Psoas muscle (tissue), 8 donors: ENCODE data around the gene TAF11L6. TPM values are rescaled to one million over a fixed set of nuclear protein-coding genes. Genes with fewer than 3 reads are reported as not detected.
"Not testable (repeated sequence)": the region's sequence is repeated elsewhere in the genome, so short reads cannot be mapped to it uniquely, and the experiment has no call there.

Experiments
- ATAC-seq, 4 donors: fragments of 200-7000 bp; cut with Tn5 transposase; one replicate each; pipeline ENCODE4 v1.9.1; 2020; ENCODE audit warnings: moderate library complexity in 3 of 4, mild to moderate bottlenecking in 2 of 4
- DNase-seq, 2 donors: peaks; one replicate each; pipeline ENCODE4 v3.0.0-alpha.2; 2020
- H3K27ac ChIP-seq: fragments of 200-600 bp; one replicate; pipeline ENCODE4 v1.8.0; 2022
- H3K27me3 ChIP-seq, 3 donors: fragments of 200-600 bp in 1 of 3; one replicate each; pipeline versions ENCODE4 v1.6.1 to v1.8.0; 2013 to 2022; ENCODE audit warnings: low read length in 2 of 3, mild to moderate bottlenecking in 2 of 3, moderate library complexity in 1 of 3; ENCODE audit not compliant: insufficient read depth in 3 of 3
- H3K36me3 ChIP-seq, 2 donors: fragments of 200-600 bp in 1 of 2; one replicate each; pipeline versions ENCODE4 v1.6.1 to v1.8.0; 2013 to 2022; ENCODE audit warnings: low read depth in 1 of 2, mild to moderate bottlenecking in 1 of 2, moderate library complexity in 1 of 2; ENCODE audit not compliant: insufficient read depth in 1 of 2
- H3K4me1 ChIP-seq: fragments of 200-600 bp; one replicate; pipeline ENCODE4 v1.8.0; 2022
- H3K4me3 ChIP-seq: fragments of 200-600 bp; one replicate; pipeline ENCODE4 v1.8.0; 2022; ENCODE audit warnings: mild to moderate bottlenecking
- H3K9me3 ChIP-seq: fragments of 200-600 bp; one replicate; pipeline ENCODE4 v1.8.0; 2022
- WGBS, 3 donors: extraction: QIAGEN DNeasy Blood & Tissue Kit; methylation state at CpG; one replicate each; pipeline versions ENCODE4 v1.1.6 to v1.1.7; 2013; 5-methylcytosine and 5-hydroxymethylcytosine counted together
- intact Hi-C, 2 donors: fragments of 100-400 bp; cut with DNase I; formaldehyde crosslinking; loops; one replicate each; pipeline versions ENCODE4 v1.11.0 to v1.14.2; 2022
- long read RNA-seq, 2 donors: library from polyadenylated mRNA; unstranded; transcript quantifications; one replicate each; pipeline ENCODE4 v2.0.0, GENCODE V29; 2021
- polyA plus RNA-seq, 3 donors: library from polyadenylated mRNA; stranded (reverse); fragments of 200-250 nt; gene quantifications; one replicate each; pipeline ENCODE4 v1.2.3, GENCODE V29; 2013
- total RNA-seq, 4 donors: library from RNA; stranded (reverse); fragmentation: NEBNext Ultra II Directional in 2 of 4; extraction: Animal tissue kit (Norgen Biotek cat#: 25700) in 2 of 4; gene quantifications; one replicate each; pipeline versions ENCODE4 v1.2.1 to v1.2.4, GENCODE V29; 2021 to 2023
- TF ChIP-seq, protein P1 (sequence below): fragments of 200-600 bp; IDR thresholded peaks from one replicate; pipeline ENCODE4 v1.8.0; 2022; ENCODE audit warnings: antibody characterized with exemption
- donor health status: healthy with polysubstance abuse.
- donor health status: DM: no; HTN: no; CAD: no; lungs with moderate emphysema.
- donor health status: Bipolar disorder and iron deficiency.
- donor health status: healthy.
- donor health status: DM: yes; HTN: yes; CAD: no.
- donor health status: DM: no; HTN: no; CAD: no.
- donor health status: DM: no; HTN: no; CAD: no.
- donor health status: DM: yes; HTN: yes; CAD: no.

The TAF11L6 gene
- total RNA-seq (not detected), polyA plus RNA-seq (not detected)
- long read RNA-seq, donor 1, result 0 reads
- long read RNA-seq, donor 2, result 0 reads

DNA sequence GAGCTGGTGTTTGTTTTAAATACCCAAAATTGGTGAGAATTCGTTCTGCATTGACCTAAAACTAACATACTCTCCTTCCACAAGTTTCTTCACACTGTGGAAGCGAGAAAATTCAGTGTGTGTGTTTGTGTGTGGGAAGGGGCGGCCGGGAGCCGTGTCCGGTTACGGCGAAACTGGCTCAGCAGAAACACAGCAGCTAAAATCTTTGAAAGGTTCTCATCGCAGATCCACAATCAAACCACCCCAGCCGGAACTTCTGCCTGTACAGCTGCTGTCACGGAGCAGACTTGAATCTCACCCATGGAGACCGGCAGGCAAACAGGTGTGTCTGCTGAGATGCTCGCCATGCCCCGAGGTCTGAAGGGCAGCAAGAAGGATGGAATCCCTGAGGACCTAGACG is at the start of gene TAF11L6:
Gene TAF11L6, plus strand, starts transcription at position 301 of the 400 bp plus-strand sequence.
- H3K36me3 ChIP-seq, H3K4me1 ChIP-seq, ATAC-seq, H3K27me3 ChIP-seq, H3K27ac ChIP-seq, H3K9me3 ChIP-seq, intact Hi-C loops, DNase-seq, H3K4me3 ChIP-seq: not testable (repeated sequence)
- WGBS, 3 donors, result no CpG with 5 or more reads among the region's 15 CpGs

DNA sequence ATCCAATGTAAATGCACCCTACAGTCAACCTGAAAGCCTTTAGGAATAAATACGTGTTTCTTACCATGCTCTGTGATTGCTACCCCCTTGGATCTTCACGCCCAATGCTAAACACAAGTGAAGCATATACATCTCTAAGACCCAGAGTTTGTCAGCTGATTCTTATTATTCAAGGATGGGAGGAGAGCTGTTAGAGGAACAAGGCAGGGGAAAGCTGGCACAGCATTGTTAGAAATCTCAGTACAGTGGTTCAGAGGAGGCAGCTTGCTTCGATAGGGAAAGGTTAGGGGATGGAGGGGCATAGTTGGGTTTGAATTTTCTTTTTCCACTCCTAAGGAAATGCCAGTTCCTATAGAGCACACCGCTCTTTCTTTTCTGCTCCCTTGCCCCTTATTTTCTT is 47.1 kb upstream of the TAF11L6 start:
- DNase-seq (no peak), ATAC-seq (no peak)
- no peaks in the 10 kb centered on the region for H3K36me3 ChIP-seq
- no peak overlapping the region for H3K4me3 ChIP-seq
- intact Hi-C loops, result no loop called here
- 69 to 72% (median 70%) methylated on average over 4 of the region's 4 CpGs for WGBS, 3 donors
- no peaks in the 10 kb centered on the region for H3K4me1 ChIP-seq
- H3K9me3 ChIP-seq, result no peaks in the 10 kb centered on the region
- TF ChIP-seq, protein P1, sequence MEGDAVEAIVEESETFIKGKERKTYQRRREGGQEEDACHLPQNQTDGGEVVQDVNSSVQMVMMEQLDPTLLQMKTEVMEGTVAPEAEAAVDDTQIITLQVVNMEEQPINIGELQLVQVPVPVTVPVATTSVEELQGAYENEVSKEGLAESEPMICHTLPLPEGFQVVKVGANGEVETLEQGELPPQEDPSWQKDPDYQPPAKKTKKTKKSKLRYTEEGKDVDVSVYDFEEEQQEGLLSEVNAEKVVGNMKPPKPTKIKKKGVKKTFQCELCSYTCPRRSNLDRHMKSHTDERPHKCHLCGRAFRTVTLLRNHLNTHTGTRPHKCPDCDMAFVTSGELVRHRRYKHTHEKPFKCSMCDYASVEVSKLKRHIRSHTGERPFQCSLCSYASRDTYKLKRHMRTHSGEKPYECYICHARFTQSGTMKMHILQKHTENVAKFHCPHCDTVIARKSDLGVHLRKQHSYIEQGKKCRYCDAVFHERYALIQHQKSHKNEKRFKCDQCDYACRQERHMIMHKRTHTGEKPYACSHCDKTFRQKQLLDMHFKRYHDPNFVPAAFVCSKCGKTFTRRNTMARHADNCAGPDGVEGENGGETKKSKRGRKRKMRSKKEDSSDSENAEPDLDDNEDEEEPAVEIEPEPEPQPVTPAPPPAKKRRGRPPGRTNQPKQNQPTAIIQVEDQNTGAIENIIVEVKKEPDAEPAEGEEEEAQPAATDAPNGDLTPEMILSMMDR, result no peak
- H3K27me3 ChIP-seq, result peaks cover 0 to 3% (median 0%) of the 10 kb centered on the region in 3 donors
- H3K27ac ChIP-seq, result no peak overlapping the region

DNA sequence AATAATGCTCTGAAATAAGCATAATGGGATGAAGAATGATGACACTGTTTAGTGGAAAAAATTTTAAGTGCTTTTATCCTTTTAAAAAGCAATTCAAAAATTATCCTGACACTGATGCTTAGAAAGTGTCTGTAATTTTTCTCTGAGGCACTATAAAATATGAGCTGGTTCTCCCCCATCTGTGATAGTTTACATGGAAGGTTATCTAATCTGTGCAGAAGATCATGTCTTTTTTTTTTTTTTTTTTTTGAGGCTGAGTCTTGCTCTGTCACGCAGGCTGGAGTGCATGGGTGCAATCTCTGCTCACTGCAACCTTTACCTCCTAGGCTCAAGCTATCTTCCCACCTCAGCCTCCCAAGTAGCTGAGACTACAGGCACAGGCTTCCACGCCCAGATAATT is 45.7 kb upstream of the TAF11L6 start:
- H3K27ac ChIP-seq, result no peak overlapping the region
- H3K27me3 ChIP-seq, result peaks cover 0 to 3% (median 0%) of the 10 kb centered on the region in 3 donors
- no peak overlapping the region for H3K4me3 ChIP-seq
- no peaks in the 10 kb centered on the region for H3K4me1 ChIP-seq
- DNase-seq (no peak), ATAC-seq (no peak)
- 80 to 89% (median 81%) methylated on average over 2 of the region's 2 CpGs for WGBS, 3 donors
- no peaks in the 10 kb centered on the region for H3K36me3 ChIP-seq
- TF ChIP-seq, protein P1, result no peak
- no peaks in the 10 kb centered on the region for H3K9me3 ChIP-seq
- intact Hi-C loops, result no loop called here

DNA sequence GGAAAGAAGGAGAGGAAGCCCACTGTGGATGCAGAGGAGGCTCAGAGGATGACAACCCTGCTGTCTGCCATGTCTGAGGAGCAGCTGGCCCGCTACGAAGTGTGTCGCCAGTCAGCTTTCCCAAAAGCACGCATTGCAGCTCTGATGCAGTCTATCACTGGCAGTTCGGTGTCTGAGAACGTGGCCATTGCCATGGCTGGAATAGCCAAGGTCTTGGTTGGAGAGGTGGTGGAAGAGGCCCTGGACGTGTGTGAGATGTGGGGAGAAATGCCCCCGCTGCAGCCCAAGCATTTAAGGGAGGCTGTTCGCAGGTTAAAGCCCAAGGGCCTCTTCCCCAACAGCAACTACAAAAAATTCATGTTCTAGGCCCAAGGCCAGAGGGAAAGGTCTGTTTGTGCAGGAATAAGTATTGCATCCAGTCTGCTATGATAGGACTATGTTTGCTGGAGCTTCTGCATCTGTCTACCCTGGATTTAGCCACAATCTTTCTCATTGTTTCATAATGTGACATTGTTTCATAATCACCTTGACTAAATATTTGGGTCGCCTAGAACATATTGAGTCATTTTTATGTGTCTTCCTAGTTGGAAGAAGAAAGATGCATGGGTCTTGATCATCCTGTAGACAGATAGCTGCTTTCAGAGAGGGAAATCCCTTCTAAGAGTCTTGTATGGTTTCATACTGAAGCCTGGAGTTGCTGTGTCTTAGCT is 41.9 kb upstream of the TAF11L6 start:
- DNase-seq, ATAC-seq, H3K27ac ChIP-seq, H3K4me3 ChIP-seq, intact Hi-C loops, H3K27me3 ChIP-seq, H3K36me3 ChIP-seq, H3K9me3 ChIP-seq, H3K4me1 ChIP-seq: not testable (repeated sequence)
- WGBS, 3 donors, result 84 to 89% (median 87%) methylated on average over 10 of the region's 10 CpGs

DNA sequence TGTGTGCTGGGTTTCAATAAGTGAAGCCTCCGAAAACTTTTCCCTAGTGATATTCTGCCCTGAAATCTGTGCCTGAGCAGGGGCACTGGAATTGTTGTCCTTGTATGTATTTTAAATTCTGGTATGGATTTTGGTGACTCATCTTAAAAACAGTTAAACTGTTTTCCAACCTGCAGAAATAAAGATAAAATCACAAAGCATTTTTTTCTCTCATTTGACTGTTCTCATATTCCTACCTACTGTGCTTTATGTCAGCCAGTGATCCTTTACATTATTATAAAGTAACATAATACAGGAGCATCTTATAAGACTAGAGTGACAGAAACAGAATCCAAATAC is 41.3 kb upstream of the TAF11L6 start:
- Histone ChIP-seq H3K27ac (no peak overlapping the region), H3K4me1 (no peaks in the 10 kb centered on the region), H3K4me3 (no peak overlapping the region), H3K9me3 (no peaks in the 10 kb centered on the region), H3K27me3 (no peaks in the 10 kb centered on the region), H3K36me3 (no peaks in the 10 kb centered on the region)
- ATAC-seq (no peak), DNase-seq (no peak)
- 85 to 100% (median 91%) methylated on average over 1 of the region's 1 CpG for WGBS, 3 donors
- intact Hi-C loops, result no loop called here
- TF ChIP-seq, protein P1, result no peak

DNA sequence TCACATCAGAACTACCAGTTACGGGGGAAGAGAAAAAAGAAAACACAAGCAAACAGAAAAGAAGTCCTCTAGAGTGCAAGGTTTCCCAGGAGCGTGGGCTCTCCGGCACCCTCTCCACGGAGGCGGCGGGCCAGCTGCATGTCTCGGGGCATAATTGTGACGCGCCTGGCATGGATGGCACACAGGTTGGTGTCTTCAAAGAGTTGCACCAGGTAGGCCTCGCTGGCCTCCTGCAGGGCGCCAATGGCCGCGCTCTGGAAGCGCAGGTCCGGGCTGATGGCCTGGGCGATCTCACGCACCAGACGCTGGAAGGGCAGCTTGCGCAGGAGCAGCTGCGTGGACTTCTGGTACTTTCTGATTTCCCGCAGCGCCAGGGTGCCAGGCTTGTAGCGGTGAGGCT is 37.2 kb upstream of the TAF11L6 start:
- ATAC-seq, H3K36me3 ChIP-seq, H3K4me1 ChIP-seq, intact Hi-C loops, H3K27ac ChIP-seq, H3K9me3 ChIP-seq, H3K4me3 ChIP-seq, DNase-seq, H3K27me3 ChIP-seq: not testable (repeated sequence)
- 95 to 97% (median 96%) methylated on average over 19 to 22 of the region's 23 CpGs for WGBS, 3 donors
